Stimulated activated CD4-positive, alpha-beta T cell treated with anti-CD3 and anti-CD28 coated beads, Interleukin-1b, Interleukin-23, amount 100 ng/mL, for 48 hours (primary cell): ENCODE data around the gene FAM180B.

Experiments used
- DNase-seq: peaks from one replicate; pipeline ENCODE4 v3.0.0-alpha.2; 2020

FAM180B gene

GRCh38 chr11:47570651-47571356 is 15.7 kb upstream of the FAM180B start:
- no peak for DNase-seq

- DNase-seq, result no peak
Observed at GRCh38 chr11:47571357-47571729, 15.1 kb upstream of the FAM180B start.

- no peak for DNase-seq
Observed at GRCh38 chr11:47571895-47572294, 14.6 kb upstream of the FAM180B start.

DNA sequence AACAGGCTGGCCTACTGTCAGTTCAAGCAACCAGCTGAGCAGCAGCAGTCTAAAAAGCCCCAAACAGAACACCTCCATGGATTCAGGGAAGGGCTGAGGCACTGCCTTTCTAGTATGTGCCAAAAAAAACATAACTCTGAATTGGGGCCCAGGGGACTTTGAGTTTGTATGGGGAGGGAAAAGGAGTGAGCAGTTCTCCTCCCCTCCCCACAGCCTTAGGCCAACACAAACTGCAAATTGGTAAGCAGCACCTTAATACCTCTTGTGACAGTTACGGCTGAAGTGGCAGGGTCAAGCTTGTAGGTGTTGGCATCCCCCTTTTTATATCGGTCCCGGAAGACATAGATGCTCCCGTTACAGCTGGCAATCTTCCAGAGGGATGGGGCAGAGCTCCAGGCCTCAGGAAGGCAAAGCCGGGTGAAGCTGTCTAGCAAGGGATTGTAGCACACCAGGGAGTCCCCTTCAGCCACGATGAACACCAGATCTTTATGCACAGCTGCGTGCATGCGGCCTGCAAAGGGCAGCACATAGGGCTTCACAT is 13.7 kb upstream of the FAM180B start:
- DNase-seq, result no peak

DNA sequence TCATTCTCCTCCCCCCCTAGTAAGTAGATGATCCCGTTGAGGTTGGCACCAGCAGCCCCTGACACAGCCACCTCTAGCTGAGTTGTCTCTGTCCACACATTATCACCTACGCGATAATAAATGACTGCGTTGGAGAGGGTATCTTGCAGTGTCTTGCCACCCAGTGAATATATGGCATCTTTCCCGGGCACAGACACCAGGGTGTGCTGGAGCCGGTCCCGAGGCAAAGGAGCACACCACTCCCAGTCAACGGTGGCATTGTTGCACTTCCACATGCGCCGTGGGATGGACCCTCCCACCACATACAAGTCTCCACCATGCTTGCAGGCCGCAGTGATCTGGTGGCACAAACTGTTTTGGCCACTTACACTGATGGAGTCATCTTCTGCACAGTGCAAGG is 13.2 kb upstream of the FAM180B start:
- no peak for DNase-seq

- DNase-seq, result no peak
Observed at GRCh38 chr11:47577460-47578041, 8.9 kb upstream of the FAM180B start.

DNA sequence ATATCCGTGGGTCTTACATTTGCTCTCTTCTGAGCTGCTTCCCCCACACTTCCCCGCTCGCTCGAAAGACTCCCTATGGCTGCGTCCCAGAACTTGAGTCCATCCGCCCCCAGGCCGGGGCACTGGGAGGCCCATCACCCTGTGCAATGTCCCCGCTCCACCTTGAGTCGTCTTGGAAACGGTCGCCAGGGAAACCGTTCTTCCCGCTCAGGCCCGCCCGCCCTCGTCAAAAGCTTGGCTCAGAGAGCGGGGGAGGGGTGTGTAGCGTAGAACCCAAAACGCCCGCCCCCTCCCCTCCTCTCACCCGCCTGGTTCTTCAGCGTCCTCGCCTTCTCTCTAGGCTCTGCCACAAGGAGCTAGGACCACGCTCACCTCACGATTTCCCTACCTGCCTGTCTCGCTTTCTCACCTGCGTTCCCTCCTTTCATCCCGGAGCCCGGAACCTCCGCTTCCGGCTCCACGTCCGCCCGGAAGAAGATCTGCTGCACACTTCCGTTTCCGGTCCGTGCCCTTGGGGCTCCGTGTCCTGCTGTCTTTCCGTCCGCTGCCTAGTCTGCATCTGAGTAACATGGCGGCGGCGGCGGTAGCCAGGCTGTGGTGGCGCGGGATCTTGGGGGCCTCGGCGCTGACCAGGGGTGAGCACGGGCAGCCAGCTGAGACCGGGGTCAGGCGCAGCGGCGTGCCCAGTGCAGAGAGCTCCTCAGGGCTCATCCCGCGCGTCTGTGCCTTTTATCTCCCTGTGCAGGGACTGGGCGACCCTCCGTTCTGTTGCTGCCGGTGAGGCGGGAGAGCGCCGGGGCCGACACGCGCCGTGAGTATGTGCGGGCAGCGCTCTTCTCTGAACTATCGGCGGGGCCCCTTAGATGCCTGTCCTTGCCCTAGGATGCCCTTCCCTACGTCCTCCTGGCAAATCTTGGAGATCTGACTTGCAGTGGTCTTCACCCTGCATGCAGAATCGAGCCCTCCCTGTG is 7.7 kb upstream of the FAM180B start, which contains the start of the genes KBTBD4 and NDUFS3:
Gene KBTBD4 (minus strand): TSS at position 447 of the 971 bp plus-strand sequence. CDS start 19 bp downstream, at position 428.
Gene NDUFS3 (plus strand): TSS at position 551 of the 971 bp plus-strand sequence. CDS start 18 bp downstream, at position 569.
- peak; percentile 90 for DNase-seq

DNA sequence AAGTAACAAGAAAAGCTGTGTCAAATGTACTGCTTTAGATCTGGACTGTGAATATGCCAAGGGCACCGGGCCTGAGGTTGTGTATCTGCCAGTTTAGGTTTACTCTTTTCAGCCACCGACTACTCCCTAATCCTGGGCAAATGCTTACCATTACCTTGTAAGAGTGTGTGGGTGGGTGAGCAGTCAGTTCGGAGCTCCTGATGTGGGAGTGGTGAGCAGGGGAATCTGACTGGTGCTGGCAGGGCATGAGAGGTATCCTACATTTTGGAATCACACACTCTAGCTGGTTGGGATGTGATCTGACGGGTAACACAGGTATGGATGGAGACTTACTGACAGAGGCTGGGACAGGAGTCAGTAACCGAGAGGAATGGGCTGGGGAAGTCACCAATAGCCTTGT is 2.6 kb upstream of the FAM180B start:
- no peak for DNase-seq

DNA sequence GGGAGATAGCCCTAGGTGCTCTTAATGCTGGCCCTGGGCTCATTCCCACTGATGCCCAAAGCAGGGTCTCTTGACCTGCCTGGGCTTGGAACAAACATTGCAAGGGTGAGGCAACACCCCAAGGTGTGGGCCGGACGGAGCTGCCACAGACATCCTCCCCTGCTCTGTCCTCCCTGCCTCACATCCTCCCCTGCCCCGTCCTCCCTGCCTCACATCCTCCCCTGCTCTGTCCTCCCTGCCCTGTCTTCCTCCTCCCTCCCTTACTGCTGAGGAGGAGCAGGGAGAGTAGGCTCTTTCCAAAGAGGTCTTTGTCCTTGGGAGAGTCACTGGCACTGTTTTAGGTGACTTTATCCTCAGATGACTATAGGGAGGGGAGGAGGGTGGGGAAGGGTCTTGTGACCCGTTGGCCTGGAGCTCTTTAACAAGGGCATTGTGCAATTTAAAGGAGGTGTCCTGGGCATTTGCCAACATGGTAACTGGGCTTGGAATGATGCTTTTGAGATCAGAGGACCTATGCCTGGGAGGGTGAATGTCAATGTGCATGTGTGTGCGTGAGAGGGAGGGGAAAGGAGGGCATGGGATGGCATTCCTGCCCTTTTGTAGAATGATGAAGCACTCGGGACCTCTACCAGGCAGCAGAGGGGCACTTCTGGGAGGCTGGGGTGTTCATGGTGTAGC is 700 bp downstream of the FAM180B start:
- no peak for DNase-seq

- no peak for DNase-seq
Observed at GRCh38 chr11:47587723-47588326, 1.3 kb downstream of the FAM180B start.

DNA sequence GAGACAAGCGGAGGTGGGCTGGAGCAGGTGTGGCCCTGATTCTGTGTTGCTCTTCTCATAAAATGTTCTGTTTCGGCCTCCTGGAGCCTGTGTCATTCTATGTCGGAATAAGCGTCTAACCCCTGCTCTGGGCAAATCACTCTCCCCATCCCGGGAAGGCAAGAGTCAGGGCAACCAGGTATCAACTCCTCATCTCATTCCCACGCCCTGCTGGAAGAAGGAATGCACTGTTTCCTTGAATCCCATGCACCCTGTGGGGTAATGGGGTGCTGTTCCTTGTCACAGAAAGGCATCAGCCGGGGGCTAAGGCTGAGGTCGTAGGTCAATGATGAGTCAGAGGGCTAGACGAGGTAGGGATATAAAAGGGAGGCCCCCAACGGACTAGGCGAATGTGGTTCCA is 2.6 kb downstream of the FAM180B start:
- DNase-seq, result no peak

DNA sequence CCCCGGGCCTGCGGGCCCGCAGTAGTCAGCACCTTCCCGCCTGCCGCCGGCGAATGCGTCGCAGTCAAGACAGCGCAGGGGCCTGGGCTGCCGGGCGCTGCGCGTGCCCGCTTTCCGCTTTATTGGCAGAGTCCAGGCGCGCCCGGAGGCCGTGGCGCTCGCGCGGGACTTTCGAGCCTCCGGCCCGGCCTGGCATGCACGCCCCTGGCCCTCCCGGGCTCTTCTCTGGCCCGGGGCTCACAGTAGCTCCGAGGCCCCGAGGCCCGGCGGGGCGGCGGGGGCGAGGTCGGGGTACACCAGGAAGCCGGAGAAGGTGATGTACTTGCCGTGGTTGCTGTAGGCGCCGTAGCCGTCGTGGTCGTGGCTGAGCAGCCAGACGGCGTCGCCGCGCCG is 3.1 kb downstream of the FAM180B start:
- DNase-seq, result no peak

GRCh38 chr11:47589977-47590861 is 3.7 kb downstream of the FAM180B start:
- DNase-seq, result no peak

DNA sequence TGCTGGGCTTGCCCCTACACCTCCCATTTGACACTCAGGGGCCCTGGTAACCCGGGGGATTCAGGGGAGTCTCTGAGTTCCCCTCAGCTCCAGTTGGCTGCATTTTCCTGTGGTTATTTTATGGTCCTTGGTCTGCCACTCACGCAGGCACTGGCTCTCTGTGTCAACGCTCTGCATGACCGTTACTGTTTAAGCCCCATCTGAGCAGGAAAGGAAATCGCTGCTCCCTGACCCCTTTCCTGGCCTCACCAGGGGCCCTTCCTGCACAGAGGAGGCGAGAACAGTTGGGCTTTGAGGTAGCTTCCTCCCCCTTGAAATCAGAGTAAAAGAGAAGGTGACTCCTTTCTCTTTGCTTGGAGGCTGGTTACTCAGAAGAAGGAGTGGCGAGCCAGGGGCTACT is 5.3 kb downstream of the FAM180B start:
- no peak for DNase-seq

- DNase-seq, result no peak
Observed at GRCh38 chr11:47592251-47592650, 5.8 kb downstream of the FAM180B start.

GRCh38 chr11:47592970-47593369 is 6.5 kb downstream of the FAM180B start:
- DNase-seq, result no peak

GRCh38 chr11:47593492-47593933 is 7.0 kb downstream of the FAM180B start:
- DNase-seq, result no peak

DNA sequence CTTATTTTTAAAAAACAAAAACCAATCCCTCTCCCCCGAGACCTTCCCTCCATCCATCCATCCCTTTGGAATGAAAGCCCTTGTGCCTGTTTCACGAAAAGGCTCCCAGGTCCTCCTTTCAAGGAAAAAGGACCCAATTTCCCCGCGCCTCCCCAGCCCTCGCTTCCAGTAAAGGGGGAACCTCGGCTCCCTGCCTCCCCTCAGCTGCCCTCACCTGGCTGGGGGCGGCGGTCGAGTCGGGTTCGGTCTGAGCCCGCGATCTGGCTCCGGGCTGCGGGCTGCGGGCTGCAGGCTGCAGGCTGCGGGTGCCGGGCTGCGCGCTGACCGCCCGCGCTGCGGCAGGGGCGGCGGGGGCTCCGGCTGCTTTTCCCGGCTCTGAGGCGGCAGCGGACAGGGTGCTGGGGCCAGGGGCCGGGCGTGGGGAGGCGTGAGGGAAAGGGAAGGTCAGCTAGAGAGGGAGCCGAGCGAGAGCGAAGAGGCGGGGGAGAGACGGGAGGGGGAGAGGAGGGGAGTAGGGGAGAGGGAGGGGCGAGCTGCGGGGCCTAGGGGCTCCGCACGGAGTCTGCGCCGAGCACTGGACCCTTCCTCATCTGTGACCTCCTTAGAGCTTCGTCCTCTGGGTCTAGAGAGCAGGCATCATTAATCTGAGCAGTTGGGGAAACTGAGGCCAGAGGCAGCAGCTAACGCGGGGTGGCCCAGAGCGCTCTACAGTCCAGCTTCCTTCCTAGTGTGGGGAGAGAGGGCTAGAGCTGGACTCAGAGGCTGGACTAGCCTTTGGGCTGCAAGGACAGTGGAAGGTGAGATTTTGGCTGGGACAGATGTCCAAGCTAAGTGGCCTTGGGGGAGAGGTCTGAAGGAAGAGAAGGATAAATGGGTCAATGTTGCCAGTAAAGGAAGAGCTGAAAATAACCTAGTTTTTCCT is 7.7 kb downstream of the FAM180B start, which contains the start of gene C1QTNF4:
Gene C1QTNF4 (minus strand): TSS at position 478 of the 922 bp plus-strand sequence. CDS start 3,601 bp downstream, outside the sequence.
- DNase-seq, result no peak

GRCh38 chr11:47595029-47595428 is 8.6 kb downstream of the FAM180B start:
- DNase-seq, result no peak

DNA sequence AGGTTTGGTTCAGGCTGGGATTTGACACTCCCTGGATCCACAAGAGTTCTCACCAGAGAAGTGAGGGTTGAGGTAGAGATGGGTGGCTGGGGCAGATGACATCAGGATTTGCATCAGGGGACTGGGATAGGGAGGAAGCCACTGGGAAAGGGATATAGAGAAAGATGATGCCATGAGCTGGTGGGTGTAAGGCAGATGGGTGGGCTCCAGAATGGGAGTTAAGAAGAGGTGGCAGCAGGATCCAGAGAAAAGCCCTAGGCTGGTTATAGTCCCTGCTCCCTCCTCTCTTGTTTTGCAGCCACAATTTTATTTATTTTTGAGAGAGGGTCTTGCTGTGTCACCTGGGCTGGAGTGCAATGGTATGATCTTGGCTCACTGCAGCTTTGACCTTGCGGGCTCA is 9.5 kb downstream of the FAM180B start:
- no peak for DNase-seq
